Lower leg skin (tissue), 4 donors: Measurements from ENCODE around the gene KCTD12. TPM values are rescaled to one million over a fixed set of nuclear protein-coding genes. Genes with fewer than 3 reads are reported as not detected.

Source experiments
- DNase-seq, 2 donors: peaks; one replicate each; pipeline ENCODE4 v3.0.0-alpha.2; 2019; ENCODE audit warnings: low spot score in 2 of 2
- H3K4me3 ChIP-seq: fragments of 200-600 bp; sonication (generic); 2 replicates; pipeline ENCODE4 v1.5.1; 2017; ENCODE audit warnings: mild to moderate bottlenecking, low read depth; ENCODE audit not compliant: poor library complexity, severe bottlenecking
- POLR2A ChIP-seq, 2 donors: fragments of 450-650 bp; IDR thresholded peaks; one replicate each; pipeline ENCODE4 v1.6.1; 2016 to 2017; ENCODE audit warnings: antibody characterized with exemption in 2 of 2, mild to moderate bottlenecking in 1 of 2, moderate library complexity in 1 of 2
- WGBS, 2 donors: methylation state at CpG; one replicate each; pipeline ENCODE4 v1.1.5; 2018; 5-methylcytosine and 5-hydroxymethylcytosine counted together
- intact Hi-C: fragments of 100-400 bp; cut with DNase I; formaldehyde crosslinking; loops from one replicate; pipeline ENCODE4 v1.15.0; 2023; ENCODE audit warnings: low total_unique reads
- total RNA-seq, 4 donors: library from RNA; depleted of rRNA; stranded (reverse); fragments of >200 nt; gene quantifications; one replicate each; pipeline ENCODE4 v1.1.0, GENCODE V29; 2016
- TF ChIP-seq, protein P1 (sequence below), 3 donors: fragments of 450-650 bp; IDR thresholded peaks; one replicate each; pipeline ENCODE4 v1.5.1; 2016; ENCODE audit warnings: antibody characterized with exemption in 3 of 3, mild to moderate bottlenecking in 3 of 3, moderate library complexity in 2 of 3

The KCTD12 gene
- total RNA-seq, 4 donors from 2014 or later, result 16.6 to 60.0 (median 34.5) TPM

DNA sequence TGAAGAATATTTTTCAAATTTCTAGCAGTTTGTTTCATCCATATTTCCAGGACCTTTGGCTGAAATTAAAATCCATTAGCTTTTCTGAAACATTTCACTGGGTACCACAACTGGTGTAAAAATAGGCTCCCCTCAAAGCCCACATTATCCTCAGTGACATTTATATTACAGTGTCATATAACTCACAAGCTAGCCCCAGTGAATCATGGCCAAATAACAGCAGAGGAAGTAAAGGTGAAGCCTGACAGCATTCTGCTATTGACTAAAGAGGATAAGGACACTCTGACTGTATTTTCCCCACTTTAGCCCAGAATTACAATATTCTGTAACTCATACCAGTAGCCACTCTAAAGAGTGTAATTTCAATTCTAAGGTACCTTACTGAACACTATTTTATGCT lies 21.9 kb downstream of the KCTD12 start:
- no peak overlapping the region for H3K4me3 ChIP-seq
- DNase-seq, result no peak
- intact Hi-C loops, result no loop called here
- TF ChIP-seq, protein P1, sequence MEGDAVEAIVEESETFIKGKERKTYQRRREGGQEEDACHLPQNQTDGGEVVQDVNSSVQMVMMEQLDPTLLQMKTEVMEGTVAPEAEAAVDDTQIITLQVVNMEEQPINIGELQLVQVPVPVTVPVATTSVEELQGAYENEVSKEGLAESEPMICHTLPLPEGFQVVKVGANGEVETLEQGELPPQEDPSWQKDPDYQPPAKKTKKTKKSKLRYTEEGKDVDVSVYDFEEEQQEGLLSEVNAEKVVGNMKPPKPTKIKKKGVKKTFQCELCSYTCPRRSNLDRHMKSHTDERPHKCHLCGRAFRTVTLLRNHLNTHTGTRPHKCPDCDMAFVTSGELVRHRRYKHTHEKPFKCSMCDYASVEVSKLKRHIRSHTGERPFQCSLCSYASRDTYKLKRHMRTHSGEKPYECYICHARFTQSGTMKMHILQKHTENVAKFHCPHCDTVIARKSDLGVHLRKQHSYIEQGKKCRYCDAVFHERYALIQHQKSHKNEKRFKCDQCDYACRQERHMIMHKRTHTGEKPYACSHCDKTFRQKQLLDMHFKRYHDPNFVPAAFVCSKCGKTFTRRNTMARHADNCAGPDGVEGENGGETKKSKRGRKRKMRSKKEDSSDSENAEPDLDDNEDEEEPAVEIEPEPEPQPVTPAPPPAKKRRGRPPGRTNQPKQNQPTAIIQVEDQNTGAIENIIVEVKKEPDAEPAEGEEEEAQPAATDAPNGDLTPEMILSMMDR (IDR thresholded peaks at IDR 0.05), result no peak

DNA sequence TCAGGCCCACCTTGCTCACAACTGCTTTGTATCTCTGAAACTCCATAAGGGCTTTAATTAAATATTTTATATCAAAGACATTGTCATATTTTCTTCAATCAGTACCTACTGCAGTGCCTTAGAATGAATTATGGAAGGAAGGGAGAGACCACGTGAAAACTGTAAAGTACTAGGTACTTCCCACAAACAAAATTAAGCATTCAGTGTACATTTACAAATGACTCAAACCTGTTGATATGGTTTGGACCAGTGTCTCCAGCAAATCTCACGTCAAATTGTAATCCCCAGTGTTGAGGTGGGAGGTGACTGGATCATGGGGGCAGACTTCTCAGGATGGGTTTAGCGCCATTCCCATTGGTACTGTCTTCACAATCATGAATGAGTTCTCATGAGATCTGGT lies 23.2 kb downstream of the KCTD12 start:
- TF ChIP-seq, protein P1 (IDR thresholded peaks at IDR 0.05), result no peak
- TF ChIP-seq POLR2A (IDR thresholded peaks at IDR 0.05), result no peak
- intact Hi-C loops, result no loop called here
- no peak for DNase-seq
- WGBS, 2 donors, result 93 to 95% methylated on average over 3 of the region's 3 CpGs
- no peak overlapping the region for H3K4me3 ChIP-seq

DNA sequence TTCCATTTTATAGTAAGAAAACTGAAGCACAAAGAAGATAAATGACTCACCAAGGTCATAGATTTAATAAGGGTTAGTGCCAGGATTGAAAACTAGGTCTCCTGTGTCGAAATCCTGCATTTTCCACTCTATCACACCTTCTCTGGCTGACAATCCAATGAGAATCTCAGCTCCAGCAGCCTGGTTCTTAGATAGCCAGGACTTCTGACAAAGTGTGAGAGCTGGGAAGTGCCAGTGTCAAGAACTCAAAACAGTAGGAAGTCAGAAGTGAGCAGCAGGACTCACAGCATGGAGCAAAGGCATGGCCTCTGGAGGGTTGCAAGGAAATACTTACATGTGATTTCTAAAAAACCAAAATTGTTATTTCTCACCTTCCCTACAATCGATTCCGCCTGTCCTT lies 24.3 kb downstream of the KCTD12 start:
- WGBS, 2 donors, result 77 to 78% methylated on average over 3 of the region's 3 CpGs
- no peak for DNase-seq
- TF ChIP-seq, protein P1 (IDR thresholded peaks at IDR 0.05), result no peak
- no peak for TF ChIP-seq POLR2A (IDR thresholded peaks at IDR 0.05)
- intact Hi-C loops, result no loop called here
- H3K4me3 ChIP-seq, result no peak overlapping the region

DNA sequence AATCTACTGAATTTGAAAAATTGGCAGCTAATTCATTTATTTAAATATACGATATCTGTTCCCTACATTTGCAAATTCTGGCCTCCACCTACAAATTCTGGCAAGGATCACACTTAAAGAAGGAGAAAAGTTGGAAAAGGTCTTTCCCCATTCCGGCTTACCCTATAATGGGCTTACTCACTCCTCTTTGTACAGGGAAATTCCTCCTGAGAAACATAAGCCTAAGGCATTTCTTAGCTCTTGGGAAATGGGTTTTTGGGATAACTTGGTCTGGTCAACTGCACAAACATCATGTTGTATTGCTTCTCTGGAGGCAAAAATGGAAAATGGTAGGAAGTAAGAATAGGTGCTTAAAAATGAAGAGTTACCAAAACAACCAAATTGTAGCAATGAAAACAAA lies 25.5 kb downstream of the KCTD12 start:
- no peak for DNase-seq
- 55 to 65% methylated on average over 2 of the region's 2 CpGs for WGBS, 2 donors
- intact Hi-C loops, result no loop called here
- H3K4me3 ChIP-seq, result no peak overlapping the region
- TF ChIP-seq POLR2A (IDR thresholded peaks at IDR 0.05), result no peak
- TF ChIP-seq, protein P1 (IDR thresholded peaks at IDR 0.05), result no peak

GRCh38 chr13:76854894-76855293 lies 31.3 kb downstream of the KCTD12 start:
- WGBS, 2 donors, result 61 to 64% methylated on average over 1 of the region's 1 CpG
- no peak overlapping the region for H3K4me3 ChIP-seq
- intact Hi-C loops, result no loop called here
- TF ChIP-seq POLR2A (IDR thresholded peaks at IDR 0.05), result no peak
- TF ChIP-seq, protein P1 (IDR thresholded peaks at IDR 0.05), result no peak
- DNase-seq, result no peak

- intact Hi-C loops, result no loop called here
- DNase-seq, result no peak
- no peak overlapping the region for H3K4me3 ChIP-seq
- WGBS, 2 donors, result 58 to 64% methylated on average over 4 of the region's 4 CpGs
- no peak for TF ChIP-seq POLR2A (IDR thresholded peaks at IDR 0.05)
- TF ChIP-seq, protein P1 (IDR thresholded peaks at IDR 0.05), result no peak
Measured at GRCh38 chr13:76853921-76854608, 32.1 kb downstream of the KCTD12 start.
